NCI-H82 treated with DMSO at 0.1 percent for 48 hours (cell line): ENCODE results near the gene KCTD16.
A peak's percentile ranks its signal among the peaks of the same experiment; 100 is the strongest.

Experiments used
- DNase-seq: peaks from one replicate; lab custom pipeline; 2025; ENCODE audit not compliant: unreplicated experiment; lab: John Stamatoyannopoulos, UW

KCTD16 gene

DNA sequence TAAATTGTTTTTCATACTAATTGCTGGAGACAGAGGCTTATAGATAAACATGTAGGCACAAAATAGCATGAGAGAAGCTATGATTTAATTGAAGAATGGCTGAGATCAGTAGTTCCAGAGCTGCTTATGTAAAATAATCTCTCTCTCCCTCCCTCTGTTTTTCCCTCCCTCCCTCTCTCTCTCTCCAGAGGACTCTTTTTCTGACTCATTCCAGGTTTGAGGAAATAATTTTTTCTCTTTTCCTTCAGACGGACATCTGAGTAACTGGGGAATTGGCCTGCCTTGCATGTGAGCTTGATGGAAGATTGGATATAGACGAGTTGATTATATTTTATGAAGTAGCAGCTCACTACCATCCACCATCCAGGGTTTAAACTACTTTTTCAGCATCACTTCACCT lies 35.5 kb downstream of the KCTD16 start:
- DNase-seq = no peak

DNA sequence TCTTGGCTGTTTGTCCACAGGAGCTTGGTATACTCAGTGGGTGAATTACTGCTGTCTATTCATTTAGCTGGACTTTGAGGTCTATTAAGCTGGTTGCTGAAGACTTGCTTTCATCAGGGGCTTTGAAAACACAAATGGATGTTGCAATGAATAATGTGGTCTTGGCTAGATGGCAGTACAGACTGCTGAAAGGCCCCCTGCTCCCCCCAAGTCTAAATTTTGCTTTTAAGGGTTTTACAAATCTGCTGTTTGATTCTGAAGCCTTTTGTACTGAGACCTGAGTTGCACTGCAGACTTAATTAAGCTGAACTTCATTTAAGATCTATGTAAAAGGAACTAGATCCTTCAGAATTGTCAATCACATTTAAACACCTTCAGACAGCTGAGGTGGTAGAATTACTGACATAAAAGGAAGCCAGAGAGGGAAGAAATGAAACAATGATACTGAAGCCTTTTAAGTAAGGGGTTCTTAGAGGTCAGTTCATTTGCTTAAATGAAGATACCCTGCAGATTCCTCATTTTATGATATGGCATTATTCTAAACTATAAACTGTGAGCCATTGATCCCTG lies 37.3 kb downstream of the KCTD16 start:
- no peak for DNase-seq

DNA sequence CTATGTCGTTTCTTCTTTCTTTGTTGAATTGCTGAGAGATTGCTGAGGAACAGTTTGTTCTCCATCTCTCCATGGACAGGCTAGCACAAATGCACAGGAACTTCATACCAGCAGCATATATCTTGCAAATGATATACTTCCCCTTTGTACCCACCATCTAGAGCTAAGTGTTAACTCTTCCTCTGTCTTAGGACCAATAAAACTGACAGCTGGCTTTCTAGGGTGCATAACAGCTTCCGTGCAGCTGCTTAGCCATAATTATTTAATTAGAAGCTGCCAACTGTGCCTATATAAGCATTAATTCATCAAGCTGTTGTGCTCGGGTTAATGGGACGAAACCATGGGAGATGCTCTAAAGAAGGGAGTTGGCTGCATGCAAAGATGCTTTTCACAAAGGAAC lies 38.7 kb downstream of the KCTD16 start:
- DNase-seq = peak; percentile 65

DNA sequence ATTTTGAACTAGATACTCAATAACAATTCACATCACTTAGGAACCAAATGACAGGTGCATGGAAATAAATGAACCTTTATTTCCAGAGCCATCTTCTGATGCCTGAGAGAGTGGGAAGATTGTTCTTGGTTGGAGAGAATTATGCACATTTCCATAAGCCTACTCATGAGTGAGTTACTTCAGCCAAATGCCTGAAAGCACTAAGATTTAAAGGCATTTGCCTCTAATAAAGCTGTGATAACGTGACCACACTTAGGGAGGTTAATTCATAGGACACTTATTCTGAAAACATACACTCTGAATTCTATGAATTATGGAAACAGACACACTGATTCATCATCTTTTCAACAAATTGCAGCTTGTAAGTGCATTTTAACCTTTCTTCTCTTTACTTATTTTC lies 40.0 kb downstream of the KCTD16 start:
- DNase-seq = no peak

DNA sequence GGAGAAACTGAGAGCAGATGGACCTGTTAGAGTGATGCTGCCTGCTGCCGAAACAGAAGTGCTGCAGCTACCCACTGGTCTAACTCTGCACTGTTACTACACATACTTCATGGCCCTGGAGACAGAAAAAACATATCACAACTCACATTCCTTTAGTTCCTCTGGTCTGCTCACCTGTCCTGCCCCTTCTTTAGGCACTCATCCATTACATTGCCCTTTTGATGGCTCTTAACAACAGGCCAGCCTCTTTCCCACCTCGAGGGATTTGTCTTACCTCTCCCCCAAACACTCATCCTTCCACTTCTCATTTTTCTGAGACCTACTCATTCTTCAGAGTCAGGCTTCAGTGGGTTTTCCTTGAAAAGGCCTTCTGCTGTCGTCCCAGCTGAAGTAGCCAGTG lies 49.2 kb downstream of the KCTD16 start:
- no peak for DNase-seq

DNA sequence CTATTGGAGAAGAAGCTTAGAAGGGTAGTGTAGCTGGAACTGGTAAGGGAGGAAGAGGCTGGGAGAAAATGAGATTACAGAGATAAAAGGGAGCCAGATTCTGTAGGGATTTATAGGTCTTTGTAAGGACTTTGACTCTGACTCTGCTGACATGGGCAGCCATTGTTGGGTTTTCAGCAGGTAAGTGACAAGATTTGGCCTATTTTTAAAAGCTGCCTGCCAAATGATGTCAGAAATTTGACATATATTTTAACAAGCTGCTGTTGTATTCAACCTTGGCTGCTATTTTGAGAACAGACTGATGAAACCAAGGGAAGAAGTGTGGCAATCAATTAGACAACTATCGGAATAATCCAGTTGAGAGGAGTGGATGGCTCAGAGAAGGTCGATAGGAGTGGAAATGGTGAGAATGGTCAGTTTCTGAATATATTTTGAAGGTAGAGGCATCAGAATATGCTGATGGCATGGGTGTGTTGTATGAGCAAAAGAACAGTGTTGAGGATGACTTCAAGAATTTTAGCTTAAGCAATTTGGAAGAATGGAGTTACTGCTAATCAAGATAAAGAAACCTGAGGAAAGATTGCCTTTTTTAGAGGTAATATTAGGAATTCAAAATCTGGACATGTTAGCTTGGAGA lies 56.8 kb downstream of the KCTD16 start:
- DNase-seq = peak; percentile 11

DNA sequence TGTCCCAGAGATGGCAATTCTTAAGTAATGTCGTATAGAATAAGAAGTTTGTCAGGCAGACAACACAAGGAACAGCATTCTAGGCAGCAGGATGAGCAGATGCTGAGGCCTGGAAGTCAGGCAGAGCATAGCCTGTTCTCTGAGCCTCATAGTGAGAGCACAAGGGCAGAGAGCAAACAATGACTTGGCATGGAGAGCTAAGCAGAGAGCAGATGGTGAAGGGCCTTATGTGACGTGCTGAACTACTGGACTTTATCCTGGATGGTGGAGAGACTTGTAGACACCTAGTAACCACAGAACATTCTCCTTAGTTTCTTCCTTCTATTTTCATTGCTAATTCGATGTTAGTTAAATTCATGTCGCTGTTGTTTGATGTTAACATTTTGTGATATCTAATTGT lies 60.1 kb downstream of the KCTD16 start:
- peak; percentile 52 for DNase-seq

DNA sequence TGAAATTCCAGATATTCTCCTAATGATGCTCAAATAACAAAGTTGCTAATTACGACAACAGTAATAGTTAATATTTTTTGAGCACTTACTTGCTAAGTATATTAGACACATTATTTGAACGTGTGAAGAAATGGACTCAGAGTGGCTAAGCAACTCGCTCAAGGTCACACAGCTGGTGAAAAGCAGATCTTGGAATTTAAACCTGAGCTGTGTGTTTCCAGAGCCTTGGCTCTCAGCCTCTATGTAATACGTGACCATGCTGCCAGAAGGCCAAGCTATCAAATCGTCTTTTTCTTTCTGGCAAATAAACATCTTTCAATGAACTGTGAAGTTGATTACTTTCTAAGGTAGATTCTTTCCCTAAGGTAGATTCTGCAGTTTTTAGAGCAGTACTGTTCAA lies 61.6 kb downstream of the KCTD16 start:
- DNase-seq = no peak

DNA sequence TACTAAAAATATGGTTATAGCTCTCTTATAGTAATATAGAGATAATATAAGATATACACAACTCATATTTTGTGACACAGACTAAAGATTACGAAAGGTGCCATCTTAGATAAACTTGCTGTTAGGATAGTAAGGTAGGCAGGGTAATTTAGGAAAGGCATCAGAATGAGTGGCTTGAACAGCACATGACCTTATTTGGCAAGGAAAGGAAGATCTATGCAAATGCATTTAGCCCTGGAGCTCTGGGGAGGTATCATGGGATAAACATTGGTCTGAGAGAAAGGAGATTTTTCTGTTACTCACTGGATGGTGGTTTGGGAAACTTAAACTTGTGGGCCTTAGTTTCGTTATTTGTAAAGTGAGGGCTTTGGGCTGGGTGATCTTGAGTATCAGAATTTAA lies 65.8 kb downstream of the KCTD16 start:
- no peak for DNase-seq

DNA sequence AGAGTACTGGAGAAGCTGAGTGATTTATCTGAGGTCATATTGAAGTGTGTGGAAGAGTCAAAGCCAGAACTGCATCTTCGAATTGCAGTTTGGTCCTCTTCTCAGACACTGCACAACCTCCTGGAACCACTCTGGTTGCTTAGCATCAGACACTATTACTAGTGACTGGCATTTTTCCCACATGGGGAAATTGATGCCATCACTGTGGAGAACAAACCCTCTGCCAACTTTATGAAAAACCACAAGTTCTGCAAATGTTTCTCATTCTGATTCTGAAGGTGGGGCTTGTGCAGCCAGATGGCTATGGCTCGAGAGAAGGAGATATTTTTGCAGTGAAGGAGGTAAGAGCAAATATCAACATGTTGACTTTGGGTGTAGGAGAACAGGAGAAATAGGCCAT lies 67.2 kb downstream of the KCTD16 start:
- DNase-seq = no peak

DNA sequence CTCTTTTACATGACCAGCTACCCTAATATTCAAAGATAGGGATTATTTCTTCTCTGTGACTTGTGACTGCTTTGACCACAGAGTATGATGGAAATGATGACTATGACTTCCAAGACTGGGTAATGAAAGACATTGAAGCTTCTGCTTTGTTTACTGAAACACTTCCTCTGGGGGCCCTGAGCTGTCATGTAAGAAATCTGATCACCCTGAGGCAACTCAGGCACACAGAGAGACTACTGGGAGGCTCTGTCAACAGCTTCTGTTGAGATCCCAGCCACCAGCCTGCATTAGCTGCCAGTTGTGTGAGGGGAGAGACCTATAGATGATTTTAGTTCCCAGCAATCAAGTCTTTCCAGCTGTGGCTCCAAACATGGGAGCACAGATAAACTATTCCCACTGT lies 76.5 kb downstream of the KCTD16 start:
- no peak for DNase-seq

DNA sequence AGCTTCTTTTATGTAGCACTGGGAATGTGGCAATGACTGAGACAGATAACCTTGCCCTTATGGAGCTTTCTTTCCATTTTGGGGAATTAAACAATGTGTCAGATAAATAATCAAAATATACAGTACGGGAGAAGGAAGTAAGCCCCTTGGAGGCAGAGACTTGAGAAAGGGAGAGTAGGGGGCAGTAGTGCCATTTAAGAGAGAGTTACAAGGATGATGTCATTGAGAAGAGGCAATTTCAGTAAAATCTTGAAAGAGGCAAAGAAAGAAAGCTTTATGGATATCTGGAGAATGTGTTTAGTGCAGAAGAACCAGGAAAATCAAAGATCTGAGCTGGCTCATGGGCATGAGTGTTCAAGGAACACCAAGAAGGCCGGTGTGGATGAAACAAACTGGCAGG lies 77.3 kb downstream of the KCTD16 start:
- no peak for DNase-seq

DNA sequence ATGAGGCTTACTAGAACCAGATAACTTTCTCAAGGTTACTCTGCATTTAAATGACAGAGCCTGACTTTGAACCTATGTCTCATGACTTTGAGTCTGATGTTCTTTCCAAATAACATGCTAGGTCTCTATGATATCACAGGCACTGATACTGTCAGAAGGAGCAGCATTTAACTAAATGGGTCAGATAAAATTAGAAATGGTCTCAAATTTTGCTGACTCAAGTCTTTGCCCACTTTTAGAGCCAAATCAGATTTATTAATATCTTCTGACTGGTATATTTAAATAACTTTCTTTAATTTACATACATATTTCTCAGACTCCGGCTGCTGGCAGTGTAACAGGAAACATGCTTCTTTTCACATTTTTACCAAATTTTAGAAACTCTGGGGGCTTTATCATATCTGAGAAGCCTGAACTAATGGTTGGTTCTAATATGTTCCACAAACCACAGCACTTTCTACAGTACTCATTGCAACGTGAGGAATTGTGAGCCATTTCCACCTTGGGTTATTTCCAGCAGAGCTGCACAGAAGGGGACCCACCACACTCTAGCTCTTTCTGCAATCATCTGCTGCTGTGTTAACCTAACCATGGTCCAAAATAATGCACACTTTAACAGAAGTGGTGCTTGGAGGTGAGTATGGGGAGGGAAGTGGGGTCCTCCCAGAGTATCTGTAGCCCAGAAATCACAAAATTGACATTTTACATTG lies 79.2 kb downstream of the KCTD16 start:
- no peak for DNase-seq

DNA sequence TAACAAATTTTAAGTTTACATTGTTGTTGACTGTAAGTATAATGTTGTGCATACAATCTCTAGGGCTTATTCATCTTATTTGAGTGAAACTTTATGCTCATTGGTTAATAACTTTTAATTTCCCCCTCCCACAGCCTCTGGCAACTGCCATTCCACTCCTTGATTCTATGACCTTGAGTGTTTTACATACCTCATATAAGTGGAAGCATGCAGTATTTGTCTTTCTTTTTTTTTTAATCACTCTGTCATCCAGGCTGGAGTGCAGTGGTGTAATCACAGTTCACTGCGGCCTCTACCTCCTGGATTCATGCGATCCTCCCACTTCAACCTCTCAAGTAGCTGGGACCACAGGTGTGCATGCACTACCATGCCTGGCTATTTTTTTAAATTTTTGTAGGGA lies 83.9 kb downstream of the KCTD16 start:
- DNase-seq = no peak

DNA sequence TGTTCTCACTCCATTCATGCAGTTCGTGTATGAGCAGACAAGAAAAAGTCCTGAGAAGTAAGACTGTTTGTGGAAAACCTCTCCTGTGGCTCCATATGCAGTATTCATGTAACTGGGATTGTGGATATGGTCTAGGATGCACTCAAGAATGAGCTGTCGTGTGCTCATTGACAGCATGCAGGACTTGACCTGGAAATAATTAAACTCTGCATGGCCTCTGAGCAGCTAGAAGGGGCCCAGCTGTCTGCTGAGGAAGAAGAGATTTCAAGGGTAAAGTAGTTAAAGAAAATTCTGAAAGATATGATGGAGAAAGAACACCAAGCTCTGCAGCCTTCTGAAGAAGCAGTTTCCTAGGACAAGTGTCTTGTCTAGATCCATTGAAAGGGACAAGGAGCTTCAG lies 89.4 kb downstream of the KCTD16 start:
- DNase-seq = no peak

DNA sequence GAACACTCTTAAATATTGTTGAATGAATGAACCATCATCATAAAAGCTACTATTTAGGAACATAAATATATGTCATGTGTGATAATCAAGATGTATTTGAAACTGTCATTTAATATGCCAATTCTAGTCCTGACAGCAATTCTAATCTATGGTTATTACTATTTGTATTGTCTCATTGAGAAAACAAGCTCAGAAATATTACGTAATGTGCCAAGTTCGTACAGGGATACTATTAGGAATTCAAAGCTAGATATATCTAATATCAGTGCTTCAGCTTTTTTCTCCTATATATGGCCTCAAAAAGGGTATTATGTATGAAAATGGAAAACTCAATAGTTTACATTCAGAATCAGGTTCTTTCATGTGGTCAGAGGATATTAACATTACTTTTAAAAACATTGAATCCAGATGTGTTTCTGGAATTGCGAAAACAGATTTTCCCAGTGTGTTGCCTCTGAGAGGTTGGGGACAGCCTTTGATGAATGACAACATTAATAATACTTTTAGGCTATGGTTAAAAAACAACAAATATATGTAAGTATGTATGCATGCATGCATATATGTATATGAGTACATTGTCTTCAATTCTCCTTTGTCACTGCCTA lies 95.1 kb downstream of the KCTD16 start:
- DNase-seq = no peak

DNA sequence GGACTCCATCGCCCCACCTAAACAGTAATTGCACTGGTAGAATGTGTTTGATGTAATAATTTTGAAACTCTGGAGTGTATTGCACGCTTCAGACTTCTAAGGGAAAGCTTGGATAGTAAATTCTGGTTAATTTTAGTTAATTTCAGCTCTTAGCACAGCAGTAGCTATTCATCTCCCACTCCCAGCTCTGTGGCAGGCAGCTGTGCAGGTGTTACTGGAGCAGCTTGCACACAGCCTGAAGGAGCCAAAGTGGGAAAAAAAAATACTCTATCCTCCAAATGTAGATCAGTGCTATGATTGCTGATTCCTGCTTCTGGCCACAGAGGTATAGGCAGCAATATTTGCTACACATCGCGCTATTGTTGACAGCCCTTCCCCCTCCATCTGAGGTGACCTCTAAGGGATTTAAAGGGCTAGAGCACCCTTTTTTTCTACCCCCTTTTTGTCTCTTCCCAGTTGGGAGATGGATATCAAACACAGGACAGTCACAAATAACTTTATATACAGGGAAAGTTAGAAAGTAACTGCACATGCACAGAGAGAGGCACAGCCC lies 97.4 kb downstream of the KCTD16 start:
- no peak for DNase-seq

DNA sequence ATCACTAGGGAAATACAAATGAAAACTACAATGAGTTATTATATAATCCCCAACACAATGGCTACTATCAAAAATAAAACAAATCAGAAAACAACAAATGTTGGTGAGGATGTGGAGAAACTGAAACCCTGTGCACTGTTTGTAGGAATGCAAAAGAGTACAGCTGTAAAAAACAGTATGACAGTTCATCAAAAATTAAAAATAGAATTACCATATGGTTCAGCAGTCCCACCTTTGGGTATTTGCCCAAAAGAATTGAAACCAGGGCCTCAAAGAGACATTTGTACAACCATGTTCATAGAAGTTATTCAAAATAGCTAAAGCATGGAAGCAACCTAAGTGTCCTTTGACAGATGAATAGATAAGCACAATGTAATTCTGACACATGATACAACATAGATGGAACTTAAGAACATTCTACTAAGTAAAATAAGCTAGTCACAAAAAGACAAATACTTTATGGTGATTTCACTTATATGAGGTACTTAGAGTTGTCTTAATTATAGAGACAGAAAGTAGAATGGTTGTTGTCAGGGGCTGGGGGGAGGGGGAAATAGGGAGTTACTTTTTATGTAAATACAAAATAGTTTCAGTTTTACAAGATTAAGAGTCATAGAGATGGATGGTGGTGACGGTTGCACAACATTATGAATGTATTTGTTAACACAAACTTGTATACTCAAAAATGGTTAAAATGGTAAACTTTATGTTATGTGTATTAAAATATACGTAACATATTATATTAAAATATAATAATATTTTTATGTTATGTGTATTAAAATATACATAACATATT lies 102.8 kb downstream of the KCTD16 start:
- no peak for DNase-seq

DNA sequence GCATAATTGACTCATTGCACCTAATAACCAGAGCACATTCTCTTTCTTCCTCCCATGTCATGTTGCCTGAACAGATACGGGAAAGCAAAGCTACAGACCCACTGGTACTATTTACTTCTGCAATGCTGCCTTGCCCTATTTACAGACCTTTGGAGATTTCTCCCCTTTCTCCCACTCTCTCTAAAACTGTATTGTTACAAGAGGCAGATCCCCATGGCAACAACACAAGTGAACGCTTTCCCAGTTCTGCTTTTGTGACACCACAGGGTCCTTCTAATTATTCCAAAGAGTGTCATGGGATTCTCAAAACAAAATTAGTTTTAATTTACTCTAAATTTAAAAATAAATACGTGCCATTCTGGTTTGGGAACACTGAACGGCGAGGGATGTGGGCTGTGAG lies 104.7 kb downstream of the KCTD16 start:
- no peak for DNase-seq

DNA sequence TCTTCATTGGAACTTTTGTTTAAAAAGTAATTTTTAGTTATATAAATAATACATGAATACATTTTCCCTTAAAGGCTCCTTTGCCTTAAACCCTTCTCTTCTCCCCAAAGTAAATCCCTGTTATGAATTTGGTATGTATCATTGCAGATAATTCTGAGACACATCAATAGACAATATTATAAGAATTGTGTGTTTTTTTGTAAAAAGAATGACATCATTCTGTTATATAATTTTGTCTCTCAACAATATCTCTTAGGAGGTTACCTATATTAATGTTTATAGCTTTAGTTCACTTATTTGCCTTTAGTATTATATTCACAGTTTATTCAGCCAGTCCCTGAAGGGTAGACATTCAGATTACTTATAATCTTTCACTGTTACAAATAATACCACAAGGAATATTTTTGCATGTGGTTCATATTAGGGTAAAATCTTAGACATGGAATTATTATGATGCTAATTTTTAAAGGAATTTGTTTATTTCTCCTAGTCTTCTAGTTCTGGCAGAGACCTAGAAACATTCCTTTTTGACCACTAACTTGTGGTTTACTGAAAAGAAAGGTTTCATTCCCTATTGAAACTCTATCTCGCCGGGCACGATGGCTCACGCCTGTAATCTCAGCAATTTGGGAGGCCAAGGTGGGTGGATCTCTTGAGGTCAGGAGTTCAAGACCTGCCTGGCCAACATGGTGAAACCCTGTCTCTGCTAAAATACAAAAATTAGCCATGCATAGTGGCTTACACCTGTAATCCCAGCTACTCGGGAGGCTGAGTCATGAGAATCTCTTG lies 105.6 kb downstream of the KCTD16 start:
- DNase-seq = no peak
